NCI-H1105 treated with DMSO at 0.1 percent for 48 hours (cell line): Measurements from ENCODE around the gene PARP8.
"Not testable (repeated sequence)": the region's sequence is repeated elsewhere in the genome, so short reads cannot be mapped to it uniquely, and the experiment has no call there.

Experiments used
- DNase-seq: peaks from one replicate; lab custom pipeline; 2025; lab: John Stamatoyannopoulos, UW

The PARP8 gene

GRCh38 chr5:50774446-50775175 lies 108.2 kb downstream of the PARP8 start:
- not testable (repeated sequence) for DNase-seq

GRCh38 chr5:50786073-50786472 lies 119.6 kb downstream of the PARP8 start:
- DNase-seq = no peak

- no peak for DNase-seq
These were observed 125.4 kb downstream of the PARP8 start for GRCh38 chr5:50791813-50792212.

GRCh38 chr5:50792843-50793242 lies 126.4 kb downstream of the PARP8 start:
- DNase-seq = no peak

- no peak for DNase-seq
These were observed 128.4 kb downstream of the PARP8 start for GRCh38 chr5:50794812-50795211.

- DNase-seq = no peak
These were observed 131.6 kb downstream of the PARP8 start for GRCh38 chr5:50798002-50798401.

- DNase-seq = no peak
These were observed 133.2 kb downstream of the PARP8 start for GRCh38 chr5:50799596-50799995.

- no peak for DNase-seq
These were observed 134.0 kb downstream of the PARP8 start for GRCh38 chr5:50800410-50800809.

- no peak for DNase-seq
These were observed 141.2 kb downstream of the PARP8 start for GRCh38 chr5:50807661-50808060.

GRCh38 chr5:50808406-50808805 lies 142.0 kb downstream of the PARP8 start:
- DNase-seq = no peak

- not testable (repeated sequence) for DNase-seq
These were observed 145.3 kb downstream of the PARP8 start for GRCh38 chr5:50811746-50812145.

GRCh38 chr5:50813691-50814090 lies 147.3 kb downstream of the PARP8 start:
- no peak for DNase-seq

GRCh38 chr5:50814556-50814955 lies 148.1 kb downstream of the PARP8 start:
- DNase-seq = no peak

- DNase-seq = no peak
These were observed 155.6 kb downstream of the PARP8 start for GRCh38 chr5:50822046-50822445.

GRCh38 chr5:50822761-50823160 lies 156.3 kb downstream of the PARP8 start:
- no peak for DNase-seq

- DNase-seq = no peak
These were observed 157.1 kb downstream of the PARP8 start for GRCh38 chr5:50823568-50823967.

GRCh38 chr5:50824109-50824508 lies 157.7 kb downstream of the PARP8 start:
- no peak for DNase-seq

GRCh38 chr5:50827516-50828247 lies 161.2 kb downstream of the PARP8 start:
- DNase-seq = no peak

GRCh38 chr5:50829023-50829422 lies 162.6 kb downstream of the PARP8 start:
- DNase-seq = no peak

GRCh38 chr5:50832657-50833284 lies 166.3 kb downstream of the PARP8 start:
- DNase-seq = no peak

- no peak for DNase-seq
These were observed 169.9 kb downstream of the PARP8 start for GRCh38 chr5:50836356-50836755.

GRCh38 chr5:50839472-50839871 lies 173.0 kb downstream of the PARP8 start:
- no peak for DNase-seq

GRCh38 chr5:50843091-50843490 lies 176.7 kb downstream of the PARP8 start:
- no peak for DNase-seq
